NCI-H524 (cell line): ENCODE measurements around the gene WNT7B.
"Not testable (repeated sequence)": the region's sequence is repeated elsewhere in the genome, so short reads cannot be mapped to it uniquely, and the experiment has no call there.

Experiments used
- DNase-seq, 2 experiments: peaks; one replicate each; lab custom pipeline; 2025; lab: John Stamatoyannopoulos, UW

Gene WNT7B

DNA sequence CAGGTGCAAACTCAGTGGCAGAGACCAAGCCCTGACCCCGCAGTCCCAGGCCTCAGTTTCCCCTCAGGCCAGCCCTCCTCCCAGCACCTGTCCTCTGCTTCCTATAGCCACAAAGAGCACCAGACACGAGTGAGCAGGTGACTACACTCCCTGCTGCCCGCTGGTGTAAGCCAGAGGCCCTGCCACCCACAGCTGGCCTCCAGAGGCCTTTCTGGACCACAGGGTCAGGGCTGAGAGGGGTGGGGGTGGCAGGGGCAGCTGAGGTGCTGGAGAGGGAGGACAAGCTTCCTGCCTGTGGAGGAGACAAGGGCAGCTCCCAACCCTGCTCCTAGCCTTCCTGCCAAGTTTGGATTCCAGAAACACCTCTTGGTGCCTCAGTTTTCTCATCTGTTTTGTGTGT lies 31.3 kb upstream of the WNT7B start:
- no peak for DNase-seq

DNA sequence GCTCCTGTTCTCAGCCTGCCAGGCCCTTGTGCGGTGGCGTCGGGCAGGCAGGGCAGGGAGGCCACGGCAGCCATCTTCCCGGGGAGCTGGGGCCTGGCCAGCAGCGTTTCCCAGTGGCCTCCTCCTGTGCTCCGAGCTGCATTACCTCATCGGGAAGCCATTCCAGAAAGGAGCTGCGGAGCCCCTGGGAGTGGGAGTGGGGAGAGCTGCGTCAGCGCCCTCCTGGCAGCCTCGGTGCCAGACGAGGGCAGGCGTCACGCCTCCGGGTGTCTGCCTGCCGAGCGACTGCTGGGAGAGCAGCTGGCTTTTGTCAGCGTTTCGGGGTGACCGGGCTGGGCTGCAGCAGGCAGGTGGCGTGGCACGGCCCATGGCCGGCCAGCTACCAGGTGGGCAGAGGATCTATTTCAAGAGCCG lies 30.9 kb upstream of the WNT7B start:
- no peak for DNase-seq

GRCh38 chr22:46007003-46007847 lies 30.3 kb upstream of the WNT7B start:
- no peak for DNase-seq

DNA sequence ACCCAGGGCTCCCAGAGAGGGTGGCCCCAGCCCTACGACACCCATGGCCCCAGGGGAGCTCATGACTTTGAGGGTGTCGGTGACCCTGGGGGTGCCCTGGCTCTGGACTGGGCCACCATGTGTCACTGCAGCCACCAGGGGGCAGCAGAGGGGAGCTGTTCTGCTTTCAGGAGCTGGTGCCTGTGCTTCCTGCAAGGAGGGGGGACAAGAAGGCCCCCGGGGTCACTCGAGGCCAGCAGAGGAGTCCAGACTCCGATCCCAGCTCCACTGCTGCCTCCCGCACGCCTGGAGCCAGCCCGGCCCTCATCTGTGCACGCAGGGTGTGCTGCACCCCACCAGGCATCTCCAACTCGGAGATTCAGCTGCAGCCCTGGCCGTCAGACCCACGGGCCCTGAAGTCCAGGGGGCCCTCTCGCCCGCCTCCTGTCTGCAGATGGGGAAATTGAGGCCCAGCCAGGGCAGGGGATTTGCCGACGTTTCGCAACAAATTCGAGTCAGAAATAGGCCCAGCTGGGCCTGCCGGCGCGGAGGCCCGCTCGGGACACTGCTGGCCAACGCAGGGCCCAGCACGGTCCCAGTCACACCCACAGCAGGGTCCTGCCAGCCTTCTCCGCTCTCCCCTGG lies 29.5 kb upstream of the WNT7B start:
- DNase-seq: peak; percentile 35 to 68

DNA sequence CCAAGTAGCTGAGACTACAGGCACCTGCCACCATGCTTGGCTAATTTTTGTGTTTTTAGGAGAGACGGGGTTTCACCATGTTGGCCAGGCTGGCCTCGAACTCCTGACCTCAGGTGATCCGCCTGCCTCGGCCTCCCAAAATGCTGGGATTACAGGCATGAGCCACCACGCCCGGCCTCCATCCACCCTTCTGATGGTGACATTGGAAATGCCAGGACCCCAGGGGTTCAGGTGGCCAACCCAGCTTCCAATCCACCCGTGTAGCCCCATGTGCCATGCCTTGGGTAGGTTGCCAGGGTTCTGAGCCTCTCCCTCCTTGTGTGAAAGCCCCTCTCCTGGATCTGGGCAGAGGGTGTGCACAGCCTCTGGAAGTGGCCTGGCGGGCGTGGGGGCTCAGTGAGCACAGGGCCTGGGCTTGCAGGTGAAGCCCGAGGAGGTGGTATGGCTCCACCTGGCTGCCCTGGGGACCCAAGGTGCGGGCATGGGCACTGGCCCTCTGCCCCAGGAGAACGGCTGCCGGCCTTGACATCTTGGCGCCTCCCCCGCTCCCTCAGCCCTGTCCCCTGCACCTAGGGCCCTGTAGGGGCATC lies 28.2 kb upstream of the WNT7B start:
- not testable (repeated sequence) for DNase-seq

DNA sequence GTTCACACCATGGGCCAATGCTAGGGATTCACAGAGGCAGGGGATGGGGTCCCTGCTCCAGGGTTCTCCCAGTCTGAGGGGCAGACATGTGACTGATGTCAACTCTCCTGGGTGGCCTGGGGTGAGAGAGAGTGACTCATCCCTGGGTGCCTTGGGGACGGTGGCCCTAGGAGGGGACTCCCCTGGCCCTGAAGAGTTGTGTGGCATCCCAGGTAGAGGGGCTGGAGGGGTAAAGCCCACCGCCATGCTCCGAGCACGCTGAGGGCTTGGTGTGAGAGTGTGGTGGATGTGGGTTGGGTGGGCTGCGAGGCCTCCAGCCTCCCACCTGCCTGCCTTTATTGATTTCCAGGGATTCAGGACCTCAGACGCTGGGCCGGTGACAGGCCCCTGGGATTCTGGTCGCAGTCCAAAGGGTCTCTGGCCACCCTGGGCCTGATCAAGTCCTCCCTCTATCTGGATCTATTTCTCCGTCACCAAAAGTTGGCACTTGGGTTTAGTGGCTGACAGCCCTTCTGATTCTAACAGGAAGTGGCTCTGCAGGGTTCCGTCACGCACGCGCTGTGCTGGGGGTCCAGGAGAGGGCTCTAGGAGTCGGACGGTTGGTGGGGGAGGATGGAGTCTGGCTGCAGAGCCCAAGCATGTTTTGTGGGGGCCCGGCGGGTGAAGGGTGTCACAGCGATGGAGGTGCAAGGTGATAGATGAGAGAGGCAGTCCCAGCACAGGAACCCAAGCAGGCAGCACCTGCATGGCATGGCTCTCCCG lies 27.3 kb upstream of the WNT7B start:
- no peak for DNase-seq

DNA sequence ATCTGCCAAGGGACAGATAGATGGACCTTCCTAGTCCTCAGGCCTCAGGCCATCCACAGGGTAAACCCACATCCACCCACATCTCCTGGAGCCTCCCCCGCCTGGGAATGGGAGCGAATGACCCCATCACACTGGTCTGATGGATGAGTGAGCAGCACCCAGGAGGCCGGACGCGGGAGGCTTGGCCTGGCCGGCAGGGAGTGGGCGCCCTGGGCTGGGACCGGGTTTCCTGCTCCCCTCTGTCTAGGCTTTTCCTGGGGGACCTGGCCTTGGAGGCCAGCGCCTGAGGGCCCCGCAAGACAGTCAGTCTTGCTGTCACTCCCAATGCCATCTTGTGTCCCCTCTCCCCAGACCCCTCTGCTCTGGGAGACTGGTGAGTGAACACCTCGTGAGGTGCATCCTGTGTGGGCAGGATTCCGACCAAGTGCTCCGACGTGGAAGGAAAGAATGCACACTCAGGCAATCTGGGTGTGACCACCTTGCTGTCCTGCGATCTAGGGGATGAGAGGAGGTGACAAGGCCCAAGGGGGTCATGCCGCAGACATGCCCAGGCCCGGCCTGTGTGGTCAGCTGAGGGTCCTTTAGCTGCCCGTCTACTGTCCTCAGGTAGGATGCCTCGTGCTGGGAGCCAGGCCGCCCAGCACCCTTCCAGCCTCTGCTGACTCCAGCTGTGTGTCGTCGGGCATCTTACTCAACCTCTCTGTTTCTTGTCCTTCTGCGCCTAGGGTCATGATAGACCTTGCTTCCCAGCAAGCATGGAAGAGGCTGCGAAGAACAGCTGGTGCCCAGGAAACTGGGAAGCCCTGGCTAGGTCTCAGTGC lies 26.5 kb upstream of the WNT7B start:
- DNase-seq: no peak

- DNase-seq: no peak
Measured at GRCh38 chr22:46002757-46003270, 25.9 kb upstream of the WNT7B start.

DNA sequence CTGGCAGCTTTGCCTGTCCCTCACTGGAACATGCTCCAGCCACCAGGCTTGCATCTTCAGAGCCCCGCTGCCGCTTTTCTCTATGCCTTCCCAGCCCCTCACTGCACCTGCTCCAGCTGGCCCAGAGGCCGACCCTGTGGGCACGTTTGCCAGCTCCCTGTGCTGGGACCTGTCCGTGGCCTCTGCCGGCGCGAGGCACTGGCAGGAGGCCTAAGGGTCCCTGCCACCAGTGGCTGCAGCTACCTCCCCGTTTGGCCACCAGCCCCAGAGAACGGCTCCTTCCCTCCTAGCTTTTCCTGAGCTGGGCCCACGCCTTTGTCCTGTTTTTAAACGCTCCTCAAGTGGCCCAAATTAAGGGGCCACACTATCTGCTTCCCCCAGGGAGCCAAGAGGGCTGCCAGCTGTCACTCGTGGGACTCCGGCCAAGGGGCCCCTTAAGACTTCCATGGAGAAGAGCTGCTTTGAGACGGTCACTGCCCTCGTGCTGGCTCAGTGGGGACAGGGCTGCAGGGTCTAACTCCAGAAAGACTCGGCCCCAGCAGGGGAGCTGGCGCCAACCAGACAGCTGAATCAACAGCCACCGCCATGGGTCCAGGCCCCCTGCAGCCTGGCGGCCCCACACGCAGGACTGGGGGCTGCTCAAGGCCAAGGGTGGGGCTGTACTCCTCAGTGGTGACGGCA lies 24.6 kb upstream of the WNT7B start:
- DNase-seq: peak; percentile 92 to 94

DNA sequence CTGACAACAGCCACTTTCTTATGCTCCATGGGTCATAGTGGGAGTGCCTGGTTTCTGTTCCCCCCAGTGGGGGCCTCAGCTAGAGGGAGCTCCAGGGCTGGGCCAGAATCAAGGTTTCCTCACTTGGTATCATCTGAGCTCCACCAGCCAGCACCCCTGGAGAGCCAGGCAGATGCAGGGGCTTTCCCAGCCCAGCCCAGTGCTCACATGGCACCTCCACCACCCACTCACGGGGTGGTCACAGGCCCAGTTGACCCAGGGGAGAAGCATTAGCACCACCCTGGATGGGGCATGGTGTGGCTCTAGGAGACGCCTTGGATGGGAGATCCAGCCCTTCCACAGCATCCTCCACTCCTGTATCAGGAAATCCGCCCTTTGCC lies 24.1 kb upstream of the WNT7B start:
- DNase-seq: peak in 1 of 2 experiments; percentile 60

DNA sequence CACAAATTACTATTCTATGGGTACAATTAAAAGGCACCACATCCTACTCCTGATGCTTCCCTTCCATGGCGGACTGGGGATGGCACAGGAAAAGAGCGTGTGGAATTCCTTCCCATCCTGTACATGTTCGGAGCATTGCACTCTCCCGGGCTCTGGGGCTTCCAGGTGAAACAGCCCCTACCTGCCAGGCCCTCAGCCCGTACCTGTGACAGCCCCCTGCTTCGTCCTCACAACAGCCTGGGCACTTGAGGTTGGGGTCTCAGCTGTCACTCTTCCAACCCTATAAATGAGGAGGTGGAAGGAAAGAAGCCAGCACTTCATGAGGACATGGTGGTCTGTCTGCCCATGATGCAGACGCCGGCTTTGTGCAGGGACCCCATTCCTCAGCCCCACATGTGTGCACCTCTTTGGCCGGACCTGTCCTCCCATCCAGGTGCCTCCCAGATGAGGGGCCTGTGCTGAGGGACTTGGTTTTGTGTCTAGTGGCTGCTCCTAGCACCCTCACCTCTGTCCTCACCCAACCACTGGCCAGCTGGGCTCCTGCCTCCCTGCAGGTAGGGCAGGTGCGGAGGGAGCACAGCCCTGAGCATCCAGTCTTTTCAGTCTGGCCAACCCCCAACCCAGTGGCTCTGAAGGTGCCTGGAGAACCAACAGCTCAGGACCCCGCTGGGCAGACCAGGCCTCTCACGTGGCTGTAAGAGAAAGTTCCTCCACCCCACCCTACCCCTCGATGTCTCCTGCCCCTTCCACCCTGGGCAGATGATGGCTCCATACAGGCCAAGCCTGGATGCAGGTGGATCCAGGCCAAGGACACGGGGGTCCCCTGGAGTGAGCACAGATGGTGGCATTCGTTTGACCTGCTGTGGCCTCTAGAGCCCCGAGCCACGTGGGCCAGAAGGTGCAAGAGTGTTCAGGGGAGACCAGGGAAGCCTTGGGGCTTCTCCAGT lies 23.4 kb upstream of the WNT7B start:
- DNase-seq: no peak

GRCh38 chr22:45999379-45999971 lies 22.5 kb upstream of the WNT7B start:
- peak in 1 of 2 experiments; percentile 38 for DNase-seq

DNA sequence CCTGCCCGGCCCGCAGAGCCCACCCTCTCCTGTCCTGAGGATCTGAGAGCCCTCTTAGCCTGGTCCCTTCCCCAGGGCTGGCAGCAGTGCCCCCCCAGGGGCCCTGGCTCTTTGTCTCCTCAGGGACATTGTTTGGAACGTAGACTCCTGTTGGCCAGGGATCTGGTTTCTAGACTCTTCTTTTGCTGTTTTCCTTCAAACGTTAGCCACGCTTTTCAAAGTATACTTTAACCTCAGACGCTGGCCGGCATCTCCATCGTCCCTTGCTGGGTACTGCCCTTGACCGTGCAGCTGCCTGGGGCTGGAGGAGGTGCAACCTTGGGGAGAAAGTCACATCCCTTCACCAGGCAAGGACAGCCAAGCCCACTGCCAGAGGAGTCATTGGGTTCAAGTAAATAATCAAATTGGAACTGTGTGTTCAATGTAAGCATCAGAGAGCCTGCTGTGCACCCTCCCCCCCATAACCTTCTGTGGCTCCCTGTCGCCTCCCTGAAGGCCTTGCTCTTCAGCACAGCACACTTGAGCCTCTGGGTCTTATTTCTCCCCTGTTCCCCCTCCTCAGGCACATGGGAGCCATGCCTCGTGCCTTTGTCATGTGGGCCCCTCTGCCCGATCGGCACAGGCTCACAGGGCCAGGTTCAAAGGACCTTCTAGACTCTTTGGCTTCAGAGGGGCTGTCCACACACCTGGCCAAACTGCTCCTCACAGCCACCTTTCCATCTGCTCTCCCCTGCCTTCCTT lies 21.8 kb upstream of the WNT7B start:
- no peak for DNase-seq

DNA sequence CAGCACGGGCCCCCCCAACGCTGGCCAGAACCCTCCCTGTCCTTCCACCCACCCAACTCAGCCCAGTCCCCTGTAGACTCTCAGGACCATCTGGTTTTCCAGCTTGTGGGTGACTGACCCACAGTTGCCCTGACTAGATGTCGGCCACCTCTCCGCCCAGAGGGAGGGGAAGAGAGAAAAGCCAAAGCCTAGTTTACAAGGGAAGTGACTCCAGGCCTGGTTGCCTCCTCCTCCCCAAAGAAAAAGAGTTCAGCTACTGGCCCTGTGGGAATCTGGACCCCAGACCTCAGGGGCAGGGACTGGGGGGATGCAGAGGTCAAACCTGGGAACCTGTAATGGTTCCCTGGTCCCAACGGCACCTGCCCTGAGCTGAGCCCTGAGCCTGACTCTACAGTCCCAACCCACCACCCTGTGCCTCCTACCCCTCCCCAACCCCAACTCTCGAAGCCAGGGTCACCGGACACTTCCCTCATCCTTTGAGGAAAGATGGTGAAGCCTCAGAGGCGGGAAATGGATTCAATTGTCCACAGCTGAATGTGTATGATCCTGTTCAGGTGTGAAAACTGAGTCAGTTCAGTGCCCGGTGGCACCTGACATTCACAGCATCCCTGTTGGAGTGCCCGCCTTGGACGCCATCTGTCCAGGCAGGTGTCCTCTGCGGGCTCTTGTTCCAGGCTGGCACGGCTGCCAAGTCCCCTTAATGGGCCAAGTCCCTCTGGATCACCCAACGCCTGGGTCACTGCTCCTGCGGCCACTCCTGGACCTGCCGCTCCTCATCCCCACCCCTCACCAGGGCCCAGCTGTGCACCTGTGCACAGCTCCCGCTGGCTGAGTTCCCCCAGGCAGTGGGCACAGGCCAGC lies 21.0 kb upstream of the WNT7B start:
- no peak for DNase-seq

DNA sequence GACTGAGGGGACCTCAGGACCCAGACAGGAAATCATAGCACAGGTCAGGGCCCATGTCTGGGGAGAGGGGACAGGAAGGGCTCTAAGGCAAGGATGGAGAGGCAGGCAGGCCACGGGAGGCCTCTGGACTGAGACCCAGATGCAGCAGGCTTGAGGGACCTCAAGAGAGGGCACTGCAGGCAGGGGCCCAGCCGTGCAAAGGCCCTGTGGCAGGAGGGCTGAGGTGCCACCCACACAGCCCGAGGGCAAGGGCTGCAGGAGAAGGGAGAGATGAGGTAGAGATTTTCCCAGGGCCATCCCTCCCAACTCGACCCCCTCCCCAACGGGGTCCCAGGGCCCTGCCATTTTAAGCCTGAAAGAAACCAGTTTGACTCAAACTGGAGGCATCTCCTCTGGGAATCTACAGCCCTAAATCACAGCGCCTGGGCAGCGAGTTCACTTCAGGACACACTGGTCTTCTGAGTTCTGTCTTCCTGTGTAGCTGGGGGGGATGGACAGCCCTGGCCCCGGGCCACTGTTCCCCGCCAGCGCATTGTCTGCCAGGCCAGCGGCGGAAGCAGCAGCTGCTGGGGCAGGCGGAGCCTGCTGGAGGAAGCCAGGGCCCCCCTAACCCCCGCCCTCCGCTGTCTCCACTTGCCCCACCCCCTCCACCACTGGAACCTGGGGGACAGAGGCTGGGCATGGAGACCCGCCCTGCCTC lies 20.3 kb upstream of the WNT7B start:
- peak; percentile 34 to 74 for DNase-seq

- DNase-seq: no peak
Measured at GRCh38 chr22:45996241-45997076, 19.5 kb upstream of the WNT7B start.
